ENCODE results near the gene PRXL2B. TPM values are rescaled to one million over a fixed set of nuclear protein-coding genes. Genes with fewer than 3 reads are reported as not detected.

PRXL2B gene
- total RNA-seq, 1 experiment from 2014 or later: 40.7 TPM

GRCh38 chr1:2558420-2558819 lies 28.2 kb upstream of the PRXL2B start:
- Histone ChIP-seq H3K23me2 (ENCODE audit: insufficient read length, low read depth, low read length, poor library complexity, severe bottlenecking) (no peaks in the 10 kb centered on the region), H3K56ac (ENCODE audit: insufficient read length, low read depth, low read length) (no peak overlapping the region), H3K14ac (ENCODE audit: insufficient read depth, low read length) (no peak overlapping the region), H2BK20ac (ENCODE audit: low read depth, low read length, poor library complexity, severe bottlenecking) (no peak overlapping the region), H3K9me3 (ENCODE audit: control insufficient read depth, low read depth, low read length) (no peaks in the 10 kb centered on the region), H4K20me1 (ENCODE audit: control insufficient read depth, insufficient read depth, insufficient read length) (no peaks in the 10 kb centered on the region), H4K8ac (replicated peaks; ENCODE audit: insufficient read length, low read depth, low read length) (no peak overlapping the region), H2BK12ac (ENCODE audit: insufficient read length, low read depth, low read length) (no peak overlapping the region), H3K4ac (ENCODE audit: low read depth, low read length) (no peak overlapping the region), H2AFZ (ENCODE audit: low read length) (no peak overlapping the region), H3K27ac (ENCODE audit: insufficient read length, low read depth, low read length) (no peak overlapping the region), H3K4me2 (ENCODE audit: insufficient read depth, insufficient read length, low read length) (no peak overlapping the region), H3K79me2 (ENCODE audit: insufficient read depth, low read length) (no peaks in the 10 kb centered on the region), H2AK5ac (ENCODE audit: insufficient read length, low read length) (no peak overlapping the region), H3K23ac (ENCODE audit: insufficient read length, low read depth, low read length) (no peak overlapping the region), H4K91ac (ENCODE audit: insufficient read length, low read depth, low read length) (no peak overlapping the region), H3K79me1 (ENCODE audit: insufficient read depth, low read depth, low read length, poor library complexity, severe bottlenecking) (no peaks in the 10 kb centered on the region), H3K27me3 (ENCODE audit: insufficient read depth, low read length) (no peaks in the 10 kb centered on the region), H2BK5ac (ENCODE audit: insufficient read length, low read length) (no peak overlapping the region), H2BK15ac (ENCODE audit: low read depth, low read length) (no peak overlapping the region), H3K4me1 (ENCODE audit: insufficient read depth, low read length) (no peaks in the 10 kb centered on the region), H3K18ac (ENCODE audit: insufficient read length, low read depth, low read length) (no peak overlapping the region), H3T11ph (ENCODE audit: low read length) (no peak overlapping the region), H2BK120ac (ENCODE audit: low read depth, low read length, poor library complexity, severe bottlenecking) (no peak overlapping the region), H4K5ac (ENCODE audit: insufficient read length, low read depth, low read length) (no peak overlapping the region), H3K9ac (ENCODE audit: extremely low read depth, insufficient read length, low read length) (no peak overlapping the region)
- H3K9me3 Mint-ChIP-seq: no peaks in the 10 kb centered on the region; a peak in 1 of 5 replicates
- no peaks in the 10 kb centered on the region for H3K36me3 Mint-ChIP-seq (ENCODE audit: insufficient read depth in 1 of 3, low read depth in 3 of 3)
- DNase-seq: no peak
- no peak for TF ChIP-seq CTCF (conservative IDR thresholded peaks at IDR 0.05)
- H3K4me1 Mint-ChIP-seq: peaks cover 9 to 10% of the 10 kb centered on the region in 2 experiments
- WGBS (ENCODE audit: extremely low coverage, insufficient read length, low lambda C conversion rate): no CpG with 5 or more reads among the region's 12 CpGs
- no peak overlapping the region for H3K4me3 Mint-ChIP-seq
- H3K27me3 Mint-ChIP-seq (ENCODE audit: low read depth): peaks cover 2% of the 10 kb centered on the region; the same call in 1 of the 2 replicates
- no peak overlapping the region for H3K27ac Mint-ChIP-seq
